Suprapubic skin (tissue), 4 donors: ENCODE data around the gene PDE4C. TPM values are rescaled to one million over a fixed set of nuclear protein-coding genes. Genes with fewer than 3 reads are reported as not detected.
"Not testable (repeated sequence)": the region's sequence is repeated elsewhere in the genome, so short reads cannot be mapped to it uniquely, and the experiment has no call there.

Source experiments
- DNase-seq, 2 donors: peaks; one replicate each; pipeline ENCODE4 v3.0.0-alpha.2; 2019; ENCODE audit warnings: low spot score in 2 of 2
- H3K27ac ChIP-seq: fragments of 200-600 bp; sonication (generic); one replicate; pipeline ENCODE4 v1.5.1; 2019
- H3K27me3 ChIP-seq: fragments of 200-600 bp; sonication (generic); one replicate; pipeline ENCODE4 v1.5.1; 2019
- H3K36me3 ChIP-seq: fragments of 200-600 bp; sonication (generic); one replicate; pipeline ENCODE4 v1.5.1; 2019
- H3K4me1 ChIP-seq: fragments of 200-600 bp; sonication (generic); one replicate; pipeline ENCODE4 v1.5.1; 2019
- H3K4me3 ChIP-seq: fragments of 200-600 bp; sonication (generic); one replicate; pipeline ENCODE4 v1.5.1; 2019; ENCODE audit warnings: mild to moderate bottlenecking
- H3K9me3 ChIP-seq: fragments of 200-600 bp; sonication (generic); one replicate; pipeline ENCODE4 v1.5.1; 2019
- CTCF ChIP-seq, 2 donors: fragments of 200-600 bp in 1 of 2; fragments of 450-650 bp in 1 of 2; sonication (generic) in 1 of 2; IDR thresholded peaks; one replicate each; pipeline ENCODE4 v1.5.1; 2016 to 2019; ENCODE audit warnings: antibody characterized with exemption in 2 of 2, mild to moderate bottlenecking in 1 of 2, moderate library complexity in 1 of 2
- EP300 ChIP-seq: sonication (generic); formaldehyde crosslinking; IDR thresholded peaks from one replicate; pipeline ENCODE4 v1.6.1; 2017; ENCODE audit warnings: antibody characterized with exemption
- POLR2A ChIP-seq, 2 donors: fragments of 450-650 bp; IDR thresholded peaks; one replicate each; pipeline ENCODE4 v1.6.1; 2017; ENCODE audit warnings: antibody characterized with exemption in 2 of 2, mild to moderate bottlenecking in 2 of 2, moderate library complexity in 2 of 2
- POLR2AphosphoS5 ChIP-seq, 3 donors: sonication (generic); formaldehyde crosslinking; IDR thresholded peaks; one replicate each; pipeline ENCODE4 v1.6.1; 2017; ENCODE audit warnings: antibody characterized with exemption in 3 of 3
- WGBS: methylation state at CpG from one replicate; pipeline ENCODE4 v1.1.5; 2018; 5-methylcytosine and 5-hydroxymethylcytosine counted together
- total RNA-seq, 4 donors: library from RNA; depleted of rRNA; stranded (reverse); fragments of >200 nt; gene quantifications; one replicate each; pipeline ENCODE4 v1.1.0, GENCODE V29; 2016

The PDE4C gene
- total RNA-seq, 4 donors from 2014 or later: 0.47 to 2.0 TPM; not detected in 2

GRCh38 chr19:18214779-18215433, 11.3 kb downstream of the PDE4C start:
- H3K9me3 ChIP-seq: no peaks in the 10 kb centered on the region
- 67% methylated on average over 7 of the region's 7 CpGs for WGBS

GRCh38 chr19:18211683-18212082, 14.6 kb downstream of the PDE4C start:
- no peaks in the 10 kb centered on the region for H3K9me3 ChIP-seq
- H3K4me1 ChIP-seq: no peaks in the 10 kb centered on the region
- no peaks in the 10 kb centered on the region for H3K36me3 ChIP-seq
- DNase-seq: no peak
- H3K27me3 ChIP-seq: no peaks in the 10 kb centered on the region
- no peak overlapping the region for H3K4me3 ChIP-seq
- 81% methylated on average over 14 of the region's 14 CpGs for WGBS
- no peak for TF ChIP-seq POLR2A (IDR thresholded peaks at IDR 0.05)
- TF ChIP-seq CTCF (IDR thresholded peaks at IDR 0.05): no peak
- no peak for TF ChIP-seq POLR2AphosphoS5 (IDR thresholded peaks at IDR 0.05)
- TF ChIP-seq EP300: no peak
- no peak overlapping the region for H3K27ac ChIP-seq

More at GRCh38 chr19:18214779-18215433, 11.3 kb downstream of the PDE4C start:
- no peak for TF ChIP-seq CTCF (IDR thresholded peaks at IDR 0.05)
- Histone ChIP-seq H3K27ac (no peak overlapping the region), H3K27me3 (no peaks in the 10 kb centered on the region), H3K4me1 (no peaks in the 10 kb centered on the region), H3K36me3 (no peaks in the 10 kb centered on the region), H3K4me3 (no peak overlapping the region)
- no peak for DNase-seq

- not testable (repeated sequence) for H3K4me3 ChIP-seq, H3K36me3 ChIP-seq, H3K27ac ChIP-seq, H3K27me3 ChIP-seq, H3K9me3 ChIP-seq, DNase-seq
- peaks cover 10% of the 10 kb centered on the region for H3K4me1 ChIP-seq
- 96% methylated on average over 5 of the region's 5 CpGs for WGBS
Measured at GRCh38 chr19:18209912-18210311, 16.3 kb downstream of the PDE4C start.

- Histone ChIP-seq H3K27me3 (no peaks in the 10 kb centered on the region), H3K4me1 (peaks cover 19% of the 10 kb centered on the region), H3K4me3 (no peak overlapping the region), H3K36me3 (no peaks in the 10 kb centered on the region), H3K27ac (no peak overlapping the region), H3K9me3 (no peaks in the 10 kb centered on the region)
- TF ChIP-seq CTCF (IDR thresholded peaks at IDR 0.05) (peak in 1 of 2 donors; percentile 67), POLR2A (IDR thresholded peaks at IDR 0.05) (no peak)
- DNase-seq: no peak
- 29% methylated on average over 15 of the region's 32 CpGs for WGBS
Measured at GRCh38 chr19:18208098-18208951, 17.9 kb downstream of the PDE4C start.

GRCh38 chr19:18206018-18206417, 20.2 kb downstream of the PDE4C start:
- no peak for DNase-seq
- H3K27ac ChIP-seq: no peak overlapping the region
- no peak overlapping the region for H3K4me3 ChIP-seq
- peaks cover 27% of the 10 kb centered on the region for H3K4me1 ChIP-seq
- no peaks in the 10 kb centered on the region for H3K27me3 ChIP-seq
- H3K36me3 ChIP-seq: no peaks in the 10 kb centered on the region
- no peaks in the 10 kb centered on the region for H3K9me3 ChIP-seq
- no peak for TF ChIP-seq POLR2A (IDR thresholded peaks at IDR 0.05)
- TF ChIP-seq EP300: no peak
- no peak for TF ChIP-seq CTCF (IDR thresholded peaks at IDR 0.05)
- no peak for TF ChIP-seq POLR2AphosphoS5 (IDR thresholded peaks at IDR 0.05)
- 81% methylated on average over 12 of the region's 12 CpGs for WGBS
